Limb (tissue), 2 donors: Measurements from ENCODE around the gene EPAS1.

Experiments used
- DNase-seq, 2 donors: peaks; one replicate each; pipeline ENCODE4 v3.0.0-alpha.2; 2016; ENCODE audit errors: extremely low spot score in 2 of 2

The EPAS1 gene

DNA sequence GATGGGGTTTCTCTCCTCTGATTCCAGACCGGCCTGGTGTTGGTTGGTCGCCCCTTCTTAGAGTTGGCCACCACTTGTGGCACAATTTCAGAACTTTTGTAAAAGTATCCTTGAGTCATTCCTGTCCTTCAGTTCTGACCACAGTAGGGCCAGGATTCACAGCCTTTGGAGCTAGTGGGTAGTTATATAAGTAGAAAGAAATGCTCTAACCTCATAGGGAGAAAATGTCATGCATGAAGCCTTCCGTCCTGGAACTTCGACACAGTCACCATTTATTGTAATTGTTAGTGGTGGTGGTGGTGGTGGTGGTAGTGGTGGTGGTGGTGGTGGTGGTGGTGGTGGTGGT lies 65.4 kb downstream of the EPAS1 start:
- no peak for DNase-seq

DNA sequence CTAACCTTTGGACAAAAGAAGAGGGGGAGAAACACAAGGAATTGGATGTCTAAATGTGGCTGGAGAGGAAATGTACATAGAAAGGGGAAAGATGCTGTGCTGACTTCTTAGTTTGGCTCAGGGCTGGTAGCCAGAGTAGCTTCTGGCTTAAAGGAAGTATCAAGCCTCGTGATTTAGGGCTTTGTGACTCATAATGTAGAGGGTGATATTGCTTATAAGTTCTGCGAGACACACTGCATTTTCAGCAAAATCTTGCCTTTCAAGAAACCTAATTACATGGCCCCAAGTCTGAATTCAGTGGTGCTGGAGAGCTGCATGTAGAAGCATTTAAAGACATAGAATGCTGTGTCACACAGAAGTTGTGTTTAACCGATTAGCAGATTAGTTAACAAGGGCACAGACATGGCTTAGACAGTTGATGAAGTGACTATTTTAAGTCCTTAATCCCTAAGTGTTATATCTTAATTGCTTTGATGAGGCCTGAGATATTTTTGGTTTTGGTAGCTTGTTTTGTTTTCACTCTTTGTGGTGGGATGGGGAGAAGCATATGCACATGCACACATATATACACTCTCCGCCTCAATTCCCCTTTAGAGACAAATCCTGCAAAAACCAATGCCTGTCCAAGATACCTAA lies 66.4 kb downstream of the EPAS1 start:
- no peak for DNase-seq

DNA sequence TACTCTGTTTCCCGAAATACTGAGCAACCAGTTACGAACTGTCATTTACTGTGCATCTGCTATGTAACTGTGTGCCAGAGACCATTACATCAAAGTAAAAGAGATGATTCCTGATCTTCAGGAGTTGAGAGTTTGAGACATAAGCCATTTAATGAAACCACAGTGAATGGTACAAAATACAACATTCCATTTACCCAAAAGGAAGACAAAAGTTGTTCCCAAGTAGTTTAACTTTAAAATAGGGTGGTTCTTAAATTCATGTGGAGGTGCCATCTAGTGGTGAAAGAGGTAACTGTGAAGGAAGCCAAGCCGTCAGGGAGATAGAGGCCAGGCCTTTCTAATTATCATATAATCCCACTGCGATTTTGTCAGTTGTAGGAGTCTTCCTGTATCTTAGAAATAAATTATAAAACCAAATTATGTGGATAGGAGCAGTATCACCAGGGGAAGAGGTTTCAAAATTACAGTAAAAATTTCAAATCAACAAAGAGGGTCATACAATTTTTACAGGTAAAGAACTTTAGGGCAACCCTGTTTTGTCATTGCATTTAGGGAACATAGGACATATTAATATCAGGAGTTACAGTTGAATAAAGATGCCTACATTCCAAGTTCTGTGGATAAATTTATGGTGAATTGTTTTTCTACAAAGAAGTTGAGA lies 67.7 kb downstream of the EPAS1 start:
- DNase-seq, result peak in 1 of 2 donors; percentile 59

DNA sequence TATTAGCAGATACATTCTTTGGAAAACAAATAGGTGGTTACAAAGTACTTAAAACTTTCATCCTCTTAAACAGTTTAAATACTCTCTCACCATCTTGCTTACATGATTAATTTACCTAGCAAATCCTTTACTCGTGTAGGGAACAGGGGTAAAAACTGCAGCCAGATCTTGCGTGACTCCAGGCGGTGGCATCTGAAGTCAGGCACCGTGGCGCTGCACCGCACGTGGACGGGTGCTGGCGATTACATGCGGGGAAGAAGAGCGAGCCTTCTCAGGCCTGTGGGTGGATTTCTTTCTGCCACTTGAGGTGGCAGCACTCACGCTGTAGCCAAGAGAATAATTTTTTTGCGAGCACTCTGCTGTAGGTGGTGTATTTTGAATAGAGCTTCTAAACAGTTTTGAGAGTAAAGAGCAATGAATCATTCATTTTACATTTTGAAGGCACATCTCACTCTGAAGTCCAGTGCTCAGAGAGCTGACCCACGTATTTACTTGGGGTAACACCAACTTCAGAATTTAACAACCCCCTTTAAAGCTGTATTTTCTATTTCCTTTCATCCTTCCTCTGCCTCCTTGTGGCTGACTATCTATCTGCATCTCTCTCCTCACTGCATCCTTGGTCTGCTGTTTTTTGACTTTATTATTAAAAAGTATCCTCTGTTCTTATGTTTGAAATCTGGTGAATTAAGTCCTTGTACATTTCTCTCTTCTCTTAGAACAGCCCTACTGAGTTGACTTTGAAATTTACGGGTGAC lies 68.9 kb downstream of the EPAS1 start:
- peak in 1 of 2 donors; percentile 5 for DNase-seq

DNA sequence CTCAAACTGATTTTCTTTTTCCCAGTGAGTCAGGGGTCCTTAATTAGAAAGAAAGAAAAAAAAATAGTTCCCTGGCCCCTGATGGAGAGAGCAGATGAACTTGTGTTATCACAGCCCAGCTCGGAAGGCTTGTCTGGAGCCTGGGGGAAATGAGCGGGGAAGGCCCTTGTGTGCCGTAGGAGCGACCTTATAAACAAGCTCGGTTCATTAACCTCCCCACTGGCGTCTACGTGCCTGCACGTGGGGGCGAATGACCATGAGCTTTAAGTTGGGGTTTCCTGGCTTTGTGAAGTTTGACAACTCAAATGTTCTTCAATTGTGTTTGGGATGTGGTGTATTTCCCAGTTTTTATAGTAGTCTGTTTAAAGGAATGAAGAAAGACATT lies 69.5 kb downstream of the EPAS1 start:
- no peak for DNase-seq

DNA sequence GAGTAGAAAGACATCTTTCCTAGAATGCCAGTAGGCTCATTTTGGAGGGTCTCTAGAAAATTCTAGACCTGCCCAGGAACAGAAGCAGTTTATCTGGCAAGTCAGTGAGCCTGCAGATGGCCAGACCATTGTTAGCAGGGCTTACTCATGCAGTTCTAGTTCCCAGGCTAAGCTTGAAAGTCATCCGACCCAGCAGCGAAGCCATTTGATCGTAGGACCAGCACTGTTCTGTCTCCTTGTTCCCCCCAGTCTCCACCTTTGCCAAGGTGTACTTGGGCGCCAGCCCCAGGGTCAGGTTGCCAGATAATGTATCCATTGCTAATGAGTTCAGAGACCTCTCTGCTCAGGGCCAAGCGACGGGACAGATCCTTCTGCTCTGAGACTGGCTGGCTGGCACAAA lies 70.1 kb downstream of the EPAS1 start:
- DNase-seq, result no peak

DNA sequence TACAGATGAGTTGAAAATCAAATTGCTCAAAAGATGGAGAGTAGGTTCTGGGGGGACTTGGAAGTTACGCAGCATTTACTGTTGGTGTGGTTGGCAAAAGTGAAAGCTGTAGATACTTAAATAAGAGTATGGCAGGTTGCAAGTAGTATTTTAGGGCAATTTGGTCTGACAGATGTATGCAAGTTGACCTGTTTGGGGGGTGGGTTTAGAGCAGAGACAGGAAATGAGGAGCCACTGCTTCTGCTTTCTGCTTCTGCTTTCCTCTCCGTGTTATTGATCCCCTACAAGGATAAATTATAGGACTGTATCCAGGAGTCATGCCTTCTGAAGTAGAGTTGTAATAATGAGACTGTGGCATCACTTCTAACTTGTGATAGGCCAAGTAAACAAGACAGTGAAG lies 71.2 kb downstream of the EPAS1 start:
- no peak for DNase-seq

DNA sequence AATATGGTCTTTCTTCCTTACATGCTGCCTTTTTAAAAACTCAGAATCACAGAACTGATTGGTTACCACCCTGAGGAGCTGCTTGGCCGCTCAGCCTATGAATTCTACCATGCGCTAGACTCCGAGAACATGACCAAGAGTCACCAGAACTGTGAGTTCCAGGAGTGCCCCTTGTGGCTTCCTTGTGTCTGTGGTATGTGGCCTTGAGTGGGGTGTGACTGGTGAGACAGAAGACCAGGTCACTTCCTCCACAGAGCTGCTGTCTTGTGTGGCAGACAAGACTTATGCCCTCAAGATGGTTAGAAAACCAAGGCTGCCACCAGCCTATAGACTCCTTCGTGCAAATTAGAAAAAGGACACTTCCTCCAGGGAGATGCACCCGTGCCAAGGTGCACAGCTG lies 72.6 kb downstream of the EPAS1 start:
- DNase-seq, result no peak

DNA sequence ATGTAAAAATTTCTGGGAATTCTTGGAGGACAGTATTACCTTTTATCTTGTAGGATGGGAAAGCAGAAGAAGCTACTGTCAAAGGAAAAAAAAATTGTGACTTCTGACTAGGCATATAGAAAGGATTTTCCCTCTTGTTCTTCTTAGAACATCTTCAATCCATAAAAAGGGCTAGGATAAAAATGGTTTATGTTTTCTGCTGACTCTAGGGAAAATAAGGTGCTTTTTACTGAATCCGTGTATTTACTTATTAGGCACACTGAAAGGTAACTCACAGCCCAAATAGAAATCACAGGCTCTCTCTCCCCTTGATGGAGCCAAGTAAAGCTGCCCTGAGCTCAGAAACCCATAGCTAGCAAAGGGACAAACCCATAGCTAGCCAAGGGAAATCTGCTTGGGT lies 74.6 kb downstream of the EPAS1 start:
- DNase-seq, result no peak

DNA sequence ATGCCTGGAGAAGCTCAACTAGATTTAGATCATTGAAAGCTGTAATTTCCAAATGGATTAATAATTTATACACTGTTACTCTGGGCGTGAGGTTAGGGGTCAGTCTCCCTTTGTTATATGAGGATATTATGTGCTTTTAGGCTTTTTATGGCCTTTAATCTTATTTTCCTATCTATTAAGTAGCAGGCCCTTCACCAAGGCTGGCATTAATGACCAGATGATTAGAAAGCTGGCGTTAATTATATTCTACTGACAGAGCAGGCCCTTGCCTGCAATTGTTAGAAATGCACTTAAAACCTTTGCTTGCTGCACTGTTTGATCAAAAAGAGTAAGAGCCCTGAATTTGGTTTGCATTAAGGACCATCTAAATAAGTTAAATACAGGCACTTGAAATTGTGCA lies 75.3 kb downstream of the EPAS1 start:
- DNase-seq, result no peak

DNA sequence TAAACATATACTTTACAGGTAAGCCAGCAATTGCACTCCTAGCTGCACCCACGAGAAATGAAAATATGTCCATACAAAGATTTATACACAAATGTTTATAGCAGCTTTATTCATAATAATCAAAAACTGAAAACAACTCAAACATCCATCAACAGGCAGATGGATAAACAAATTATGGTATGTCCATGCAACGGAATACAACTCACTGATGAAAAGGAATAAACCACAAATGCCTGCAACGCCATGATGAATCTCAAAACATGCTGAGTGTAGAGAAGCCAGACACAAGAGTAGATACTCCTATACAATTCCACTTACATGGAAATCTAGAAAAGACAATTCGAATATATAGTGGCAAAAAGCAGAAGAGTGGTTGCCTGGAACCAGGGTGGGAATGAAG lies 76.0 kb downstream of the EPAS1 start:
- no peak for DNase-seq

DNA sequence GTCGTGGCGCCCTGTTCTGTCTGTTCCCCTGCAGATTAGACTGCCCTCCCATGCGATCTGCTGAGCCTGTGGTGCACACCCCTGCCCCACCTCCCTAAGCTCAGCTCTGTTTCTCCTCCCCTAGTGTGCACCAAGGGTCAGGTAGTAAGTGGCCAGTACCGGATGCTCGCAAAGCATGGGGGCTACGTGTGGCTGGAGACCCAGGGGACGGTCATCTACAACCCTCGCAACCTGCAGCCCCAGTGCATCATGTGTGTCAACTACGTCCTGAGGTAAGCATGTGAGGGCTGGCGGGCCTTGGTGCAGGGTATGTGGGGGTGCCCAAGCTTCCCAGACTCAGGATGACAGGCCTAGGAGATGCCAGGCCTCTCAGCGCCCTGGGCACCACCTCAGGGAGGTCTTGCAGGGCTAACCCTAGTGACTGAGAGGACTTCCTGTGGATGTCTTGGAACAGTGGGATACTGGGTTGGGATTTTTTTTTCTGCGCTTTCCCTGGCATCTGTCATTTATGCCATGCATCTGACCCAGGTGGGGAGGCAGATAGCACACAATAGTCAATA lies 78.4 kb downstream of the EPAS1 start:
- DNase-seq, result no peak

DNA sequence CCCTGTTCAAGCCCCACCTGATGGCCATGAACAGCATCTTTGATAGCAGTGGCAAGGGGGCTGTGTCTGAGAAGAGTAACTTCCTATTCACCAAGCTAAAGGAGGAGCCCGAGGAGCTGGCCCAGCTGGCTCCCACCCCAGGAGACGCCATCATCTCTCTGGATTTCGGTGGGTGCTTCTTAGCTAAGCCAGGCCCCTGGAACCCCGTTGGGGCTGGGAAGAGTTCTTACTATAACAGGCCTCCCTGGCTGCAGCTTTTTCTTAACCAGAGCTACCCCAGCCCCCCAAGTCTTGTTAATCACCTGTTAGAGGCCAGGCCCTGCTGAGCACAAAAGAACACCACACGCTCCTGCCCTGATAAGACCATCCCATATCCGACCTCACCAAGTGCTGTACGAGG lies 79.4 kb downstream of the EPAS1 start:
- DNase-seq, result no peak

DNA sequence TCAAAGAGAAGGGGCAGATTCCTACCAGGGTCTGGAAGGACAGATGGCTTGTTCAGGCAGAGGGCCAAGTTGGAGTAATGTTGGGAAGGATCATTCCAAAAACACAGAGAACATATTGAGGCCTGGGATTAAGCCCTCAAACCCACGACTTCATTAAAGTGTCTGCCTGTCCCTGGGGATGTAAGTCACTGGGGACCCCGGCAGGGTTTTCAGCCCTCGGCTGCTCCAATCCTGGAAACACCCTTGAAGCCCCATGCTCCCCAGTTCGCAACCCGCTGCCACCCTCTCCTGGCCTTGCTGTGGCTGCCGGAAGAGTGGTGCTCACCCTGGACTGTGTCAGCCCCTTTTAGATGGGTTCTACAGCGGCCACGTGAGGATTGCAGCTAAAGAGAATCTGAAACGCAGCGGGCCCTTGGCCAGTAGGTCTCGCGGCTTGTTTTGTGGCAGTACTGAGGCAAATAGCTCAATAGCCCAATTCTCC lies 79.9 kb downstream of the EPAS1 start:
- DNase-seq, result no peak

DNA sequence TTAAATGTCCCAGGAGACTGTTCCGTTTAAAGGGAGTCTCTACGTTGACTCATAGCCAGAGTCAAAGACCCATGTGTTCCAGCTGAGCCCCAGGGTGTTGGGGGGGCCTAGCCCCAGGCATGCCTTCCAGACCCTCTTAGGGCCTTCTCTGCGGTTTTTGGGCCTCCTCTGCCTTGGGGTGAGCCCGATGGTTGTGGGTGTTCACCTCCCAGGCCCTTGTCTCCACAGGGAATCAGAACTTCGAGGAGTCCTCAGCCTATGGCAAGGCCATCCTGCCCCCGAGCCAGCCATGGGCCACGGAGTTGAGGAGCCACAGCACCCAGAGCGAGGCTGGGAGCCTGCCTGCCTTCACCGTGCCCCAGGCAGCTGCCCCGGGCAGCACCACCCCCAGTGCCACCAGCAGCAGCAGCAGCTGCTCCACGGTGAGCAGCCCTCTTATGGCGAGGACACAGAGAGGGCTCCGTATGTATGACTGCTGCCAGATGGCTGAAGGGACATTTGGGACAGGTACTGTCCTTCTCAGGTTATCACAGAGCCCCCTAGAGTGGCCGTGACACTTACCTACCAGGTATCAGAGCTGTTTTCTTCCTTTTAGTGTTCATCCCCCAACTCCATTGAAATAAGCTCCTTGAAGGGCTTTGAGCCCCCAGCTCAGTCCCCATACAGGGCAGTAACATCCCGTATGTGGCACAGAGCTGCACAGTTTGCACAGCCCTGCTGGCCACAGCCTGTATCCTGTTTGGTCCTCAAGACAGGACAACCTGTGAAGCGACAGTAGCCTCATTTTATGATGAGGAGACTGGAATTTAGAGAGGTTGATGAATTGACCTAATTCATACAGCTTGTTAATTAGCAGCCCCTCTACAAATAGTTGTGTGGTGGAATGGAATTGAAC lies 80.7 kb downstream of the EPAS1 start:
- DNase-seq, result no peak

DNA sequence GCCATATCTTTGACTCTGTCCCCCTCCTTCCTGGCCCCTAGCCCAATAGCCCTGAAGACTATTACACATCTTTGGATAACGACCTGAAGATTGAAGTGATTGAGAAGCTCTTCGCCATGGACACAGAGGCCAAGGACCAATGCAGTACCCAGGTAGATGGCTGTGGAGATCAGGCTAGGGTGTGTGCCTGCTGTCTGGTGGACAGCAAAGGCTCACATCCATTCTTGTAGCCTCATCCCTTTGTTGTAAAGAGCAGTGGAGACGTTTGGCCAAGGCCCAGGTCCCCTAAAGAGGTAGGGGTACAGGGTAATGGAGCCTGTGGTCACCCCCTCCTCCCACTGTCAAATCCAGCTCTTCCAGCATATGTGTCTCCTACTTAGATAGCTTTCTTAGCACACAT lies 81.4 kb downstream of the EPAS1 start:
- DNase-seq, result no peak

DNA sequence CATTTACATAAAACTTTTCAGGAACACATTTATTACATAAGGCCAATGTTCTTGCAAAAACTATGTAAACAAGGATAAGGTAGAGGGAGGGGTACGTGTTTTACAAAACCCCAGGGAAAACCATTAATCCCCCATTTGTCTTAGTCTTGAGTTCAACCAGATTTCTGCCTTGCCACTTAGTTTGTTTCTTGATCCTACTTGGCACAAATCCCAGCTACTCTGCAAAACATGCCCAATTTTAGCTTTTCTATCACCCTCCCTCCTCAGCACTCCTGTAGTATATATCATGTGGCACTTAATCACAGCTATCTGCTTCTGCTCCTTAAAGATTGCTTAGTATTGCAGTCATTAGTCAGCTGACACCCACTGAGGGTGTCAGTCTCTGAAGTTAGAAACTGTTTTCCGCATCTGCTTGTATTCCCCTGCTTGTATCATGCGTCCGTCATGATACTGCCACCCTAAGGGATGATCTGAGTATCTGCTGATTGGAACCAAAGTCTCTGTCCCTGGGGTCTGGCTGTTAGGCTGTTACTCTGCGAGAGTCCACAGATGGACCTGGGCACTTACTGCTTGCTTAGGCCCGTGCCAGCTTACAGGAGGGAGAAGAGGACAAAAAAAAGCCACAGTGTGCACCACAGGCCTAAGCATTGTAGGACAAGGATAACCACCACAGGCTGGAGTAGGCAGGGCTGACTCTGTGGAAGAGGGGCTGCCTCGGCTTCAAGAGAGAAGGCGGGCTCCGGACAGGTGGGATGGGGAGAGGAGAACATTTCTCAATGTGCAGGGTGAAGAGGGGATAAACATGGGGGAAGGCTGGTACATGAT lies 82.2 kb downstream of the EPAS1 start:
- DNase-seq, result peak in 1 of 2 donors; percentile 38

DNA sequence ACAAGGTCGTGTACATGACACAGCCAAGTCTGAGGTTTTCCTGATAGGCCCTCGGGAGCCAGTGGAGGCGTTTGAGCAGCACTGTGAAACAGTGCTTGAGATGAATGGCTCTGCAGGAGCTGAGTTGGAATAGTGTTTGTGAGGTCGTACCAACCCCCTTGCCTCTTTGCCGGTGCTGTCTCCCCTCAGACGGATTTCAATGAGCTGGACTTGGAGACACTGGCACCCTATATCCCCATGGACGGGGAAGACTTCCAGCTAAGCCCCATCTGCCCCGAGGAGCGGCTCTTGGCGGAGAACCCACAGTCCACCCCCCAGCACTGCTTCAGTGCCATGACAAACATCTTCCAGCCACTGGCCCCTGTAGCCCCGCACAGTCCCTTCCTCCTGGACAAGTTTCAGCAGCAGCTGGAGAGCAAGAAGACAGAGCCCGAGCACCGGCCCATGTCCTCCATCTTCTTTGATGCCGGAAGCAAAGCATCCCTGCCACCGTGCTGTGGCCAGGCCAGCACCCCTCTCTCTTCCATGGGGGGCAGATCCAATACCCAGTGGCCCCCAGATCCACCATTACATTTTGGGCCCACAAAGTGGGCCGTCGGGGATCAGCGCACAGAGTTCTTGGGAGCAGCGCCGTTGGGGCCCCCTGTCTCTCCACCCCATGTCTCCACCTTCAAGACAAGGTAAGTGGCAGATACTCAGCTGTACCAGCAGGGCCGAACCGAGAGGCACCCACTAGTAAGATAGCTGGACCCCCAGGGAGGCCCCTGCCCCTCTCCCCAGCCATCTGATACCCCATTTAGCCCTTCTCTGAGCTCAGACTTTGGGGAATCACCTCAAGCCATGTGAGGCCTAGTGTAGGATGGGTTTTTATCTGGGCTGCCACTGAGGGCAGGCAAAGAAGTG lies 83.1 kb downstream of the EPAS1 start:
- DNase-seq, result no peak

DNA sequence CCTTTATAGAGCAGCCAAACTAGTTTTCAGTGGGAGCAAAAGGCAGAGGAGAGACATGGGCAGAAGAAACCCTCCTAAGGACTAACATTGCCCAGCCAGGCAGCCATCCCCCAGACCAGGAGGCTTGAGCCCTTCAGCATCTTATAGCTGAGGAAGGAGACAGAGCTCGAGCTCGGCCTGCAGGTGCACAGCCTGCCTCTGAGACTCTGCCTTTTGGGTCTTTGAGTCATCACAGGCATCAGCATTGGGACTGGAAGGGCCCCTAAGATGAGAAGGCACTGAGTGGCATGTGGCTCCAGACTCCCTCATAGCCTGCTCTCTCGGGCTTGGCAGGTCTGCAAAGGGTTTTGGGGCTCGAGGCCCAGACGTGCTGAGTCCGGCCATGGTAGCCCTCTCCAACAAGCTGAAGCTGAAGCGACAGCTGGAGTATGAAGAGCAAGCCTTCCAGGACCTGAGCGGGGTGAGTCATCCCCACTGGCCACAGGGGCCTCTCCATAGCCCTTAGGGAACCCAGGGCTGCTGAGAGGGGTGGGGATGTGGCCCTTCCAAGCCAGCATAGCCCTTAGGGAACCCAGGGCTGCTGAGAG lies 84.1 kb downstream of the EPAS1 start:
- DNase-seq, result no peak
